A673 (cell line): ENCODE data around the gene TMEM208. TPM values are rescaled to one million over a fixed set of nuclear protein-coding genes. Genes with fewer than 3 reads are reported as not detected.
A peak's percentile ranks its signal among the peaks of the same experiment; 100 is the strongest.

ENCODE experiments used
- BruUV-seq: library from RNA; stranded (reverse); fragments of 400-500 nt; replicated peaks from 2 replicates; lab custom pipeline; 2021; lab: Mats Ljungman, UMichigan
- CTCF ChIA-PET: fragments of 300-600 bp; sonication (Branson Sonifier 250); formaldehyde crosslinking; loops from one replicate; lab custom pipeline; 2022; ENCODE audit warnings: antibody characterized with exemption; lab: Charles Lee
- POLR2A ChIA-PET: fragments of 300-600 bp; sonication (Branson Sonifier 250); formaldehyde crosslinking; loops from one replicate; lab custom pipeline; 2022; ENCODE audit warnings: antibody characterized with exemption; ENCODE audit not compliant: low non-redundant PET; lab: Charles Lee
- DNase-seq: peaks from one replicate; pipeline ENCODE4 v3.0.0-alpha.2; 2015; ENCODE audit warnings: low spot score
- H3K27ac ChIP-seq: fragments of 200-600 bp; sonication (generic); 2 replicates; pipeline ENCODE4 v1.5.1; 2016; ENCODE audit warnings: mixed run types, low read depth, mild to moderate bottlenecking, mixed read lengths, antibody characterized with exemption, low read length; ENCODE audit not compliant: poor library complexity, severe bottlenecking
- H3K27me3 ChIP-seq: fragments of 200-600 bp; sonication (generic); replicated peaks from 2 replicates; pipeline ENCODE4 v1.6.1; 2017; ENCODE audit warnings: mixed run types, low read depth, mild to moderate bottlenecking, mixed read lengths, antibody characterized with exemption, low read length; ENCODE audit not compliant: insufficient read depth, poor library complexity
- H3K36me3 ChIP-seq: fragments of 200-600 bp; sonication (generic); 2 replicates; pipeline ENCODE4 v1.6.1; 2016; ENCODE audit warnings: mixed run types, mild to moderate bottlenecking, mixed read lengths, antibody characterized with exemption, low read length; ENCODE audit not compliant: insufficient read depth, poor library complexity, severe bottlenecking
- H3K4me1 ChIP-seq: fragments of 200-600 bp; sonication (generic); 2 replicates; pipeline ENCODE4 v1.6.1; 2017; ENCODE audit warnings: mixed run types, mild to moderate bottlenecking, mixed read lengths, antibody characterized with exemption, low read length; ENCODE audit not compliant: insufficient read depth, poor library complexity, severe bottlenecking
- H3K4me3 ChIP-seq: fragments of 200-600 bp; sonication (generic); 2 replicates; pipeline ENCODE4 v1.5.1; 2016; ENCODE audit warnings: low read depth, mixed run types, mild to moderate bottlenecking, mixed read lengths, low read length; ENCODE audit not compliant: poor library complexity, severe bottlenecking
- H3K9me3 ChIP-seq: fragments of 200-600 bp; sonication (generic); 2 replicates; pipeline ENCODE4 v1.6.1; 2016; ENCODE audit warnings: mixed run types, low read depth, mild to moderate bottlenecking, mixed read lengths, antibody characterized with exemption, low read length; ENCODE audit not compliant: poor library complexity, severe bottlenecking
- EZH2 ChIP-seq: fragments of 200-600 bp; sonication (generic); IDR thresholded peaks from 2 replicates; pipeline ENCODE4 v1.6.1; 2017; ENCODE audit warnings: borderline replicate concordance, low read depth, mild to moderate bottlenecking, mixed read lengths, antibody characterized with exemption, low read length; ENCODE audit not compliant: poor library complexity, severe bottlenecking
- intact Hi-C: fragments of 100-400 bp; cut with micrococcal nuclease; formaldehyde crosslinking; loops from one replicate; pipeline ENCODE4 v1.10.0; 2022; ENCODE audit not compliant: unreplicated experiment
- total RNA-seq: library from RNA; stranded (reverse); gene quantifications from 2 replicates; pipeline ENCODE4 v1.2.3, GENCODE V29; 2021
- TF ChIP-seq, protein P1 (sequence below): fragments of 300-800, 200-600 bp; sonication (generic); conservative IDR thresholded peaks from 2 replicates; pipeline ENCODE4 v1.5.1; 2017; ENCODE audit warnings: low read depth, mild to moderate bottlenecking, antibody characterized with exemption, low read length, moderate library complexity, mixed read lengths

Gene TMEM208
- total RNA-seq, 1 experiment from 2014 or later, result 38.2 TPM

DNA sequence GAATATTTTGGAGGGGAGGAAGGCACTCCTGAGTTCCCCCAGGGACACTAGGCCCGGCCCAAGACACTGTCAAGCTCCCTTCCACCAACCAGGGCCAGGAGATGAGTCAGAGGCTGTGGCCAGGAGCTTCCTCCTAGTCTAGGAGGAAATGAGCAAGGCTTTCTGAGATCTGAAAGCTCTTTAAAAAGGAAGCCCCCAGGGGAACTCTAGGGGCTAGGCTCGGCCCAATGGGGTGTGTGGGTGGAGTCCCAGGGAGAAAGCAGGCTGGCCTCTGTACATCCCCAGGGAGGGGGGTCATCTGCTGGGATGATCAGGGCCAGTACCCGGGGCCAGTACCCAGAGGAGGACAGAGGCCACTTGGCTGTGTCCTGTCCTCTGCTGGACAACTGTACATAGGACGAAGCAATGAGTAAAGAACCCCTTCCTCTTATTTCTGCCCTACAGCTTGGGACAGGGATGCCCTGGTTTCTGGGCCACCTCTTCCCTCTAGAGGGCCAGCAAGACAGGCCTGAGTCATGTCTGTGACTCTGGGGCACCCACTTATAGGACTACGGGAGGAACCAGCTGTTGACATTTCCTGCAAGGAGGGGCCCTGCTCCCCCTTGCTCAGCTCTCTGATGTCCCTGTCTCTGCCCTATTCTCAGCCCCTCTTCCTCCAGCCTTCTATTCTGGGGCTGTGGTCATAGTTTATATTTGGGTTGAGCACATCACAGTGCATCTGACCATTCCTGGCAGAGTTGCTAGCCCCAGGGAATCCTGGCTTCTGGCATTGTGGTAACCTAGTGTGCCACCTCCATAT lies 17.7 kb downstream of the TMEM208 start:
- Histone ChIP-seq H3K4me1 (peaks cover 67% of the 10 kb centered on the region), H3K36me3 (no peaks in the 10 kb centered on the region), H3K27ac (peak overlapping the region; percentile 79), H3K4me3 (no peak overlapping the region), H3K27me3 (no peaks in the 10 kb centered on the region), H3K9me3 (no peaks in the 10 kb centered on the region)
- DNase-seq, result peak; percentile 95
- CTCF ChIA-PET, result interaction anchor here (0.5 to 1.1 kb wide), 4 partner anchors 44 to 287 kb away, joined by 3 to 8 read pairs (median 6); no protein-coding TSS in a partner anchor
- intact Hi-C loops, result no loop called here
- no TSS peak for BruUV-seq
- POLR2A ChIA-PET, result interaction anchor here (0.6 kb wide), 1 partner anchor 266 kb away, joined by 4 read pairs; no protein-coding TSS in a partner anchor
- no peak for TF ChIP-seq EZH2
- TF ChIP-seq, protein P1, sequence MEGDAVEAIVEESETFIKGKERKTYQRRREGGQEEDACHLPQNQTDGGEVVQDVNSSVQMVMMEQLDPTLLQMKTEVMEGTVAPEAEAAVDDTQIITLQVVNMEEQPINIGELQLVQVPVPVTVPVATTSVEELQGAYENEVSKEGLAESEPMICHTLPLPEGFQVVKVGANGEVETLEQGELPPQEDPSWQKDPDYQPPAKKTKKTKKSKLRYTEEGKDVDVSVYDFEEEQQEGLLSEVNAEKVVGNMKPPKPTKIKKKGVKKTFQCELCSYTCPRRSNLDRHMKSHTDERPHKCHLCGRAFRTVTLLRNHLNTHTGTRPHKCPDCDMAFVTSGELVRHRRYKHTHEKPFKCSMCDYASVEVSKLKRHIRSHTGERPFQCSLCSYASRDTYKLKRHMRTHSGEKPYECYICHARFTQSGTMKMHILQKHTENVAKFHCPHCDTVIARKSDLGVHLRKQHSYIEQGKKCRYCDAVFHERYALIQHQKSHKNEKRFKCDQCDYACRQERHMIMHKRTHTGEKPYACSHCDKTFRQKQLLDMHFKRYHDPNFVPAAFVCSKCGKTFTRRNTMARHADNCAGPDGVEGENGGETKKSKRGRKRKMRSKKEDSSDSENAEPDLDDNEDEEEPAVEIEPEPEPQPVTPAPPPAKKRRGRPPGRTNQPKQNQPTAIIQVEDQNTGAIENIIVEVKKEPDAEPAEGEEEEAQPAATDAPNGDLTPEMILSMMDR, result no peak

GRCh38 chr16:67245186-67245585 lies 18.3 kb downstream of the TMEM208 start:
- Histone ChIP-seq H3K27me3 (no peaks in the 10 kb centered on the region), H3K4me3 (no peak overlapping the region), H3K27ac (peak overlapping the region; percentile 79), H3K36me3 (no peaks in the 10 kb centered on the region), H3K4me1 (peaks cover 73% of the 10 kb centered on the region), H3K9me3 (no peaks in the 10 kb centered on the region)
- BruUV-seq, result TSS peak; percentile 21
- ChIA-PET POLR2A (no interaction called here), CTCF (interaction anchor here (1.1 kb wide), 1 partner anchor 60 kb away, joined by 3 read pairs; no protein-coding TSS in a partner anchor)
- intact Hi-C loops, result no loop called here
- TF ChIP-seq, protein P1, result no peak
- TF ChIP-seq EZH2, result no peak
- no peak for DNase-seq

- H3K27me3 ChIP-seq, result no peaks in the 10 kb centered on the region
- peak overlapping the region; percentile 79 for H3K27ac ChIP-seq
- no peaks in the 10 kb centered on the region for H3K36me3 ChIP-seq
- POLR2A ChIA-PET, result no interaction called here
- intact Hi-C loops, result no loop called here
- peaks cover 72% of the 10 kb centered on the region for H3K4me1 ChIP-seq
- H3K4me3 ChIP-seq, result peak overlapping the region; percentile 90
- BruUV-seq, result no TSS peak
- CTCF ChIA-PET, result interaction anchor here (0.5 kb wide), 1 partner anchor 93 kb away, joined by 3 read pairs; no protein-coding TSS in a partner anchor
- no peaks in the 10 kb centered on the region for H3K9me3 ChIP-seq
- DNase-seq, result peak; percentile 62
- no peak for TF ChIP-seq EZH2
These were observed 18.7 kb downstream of the TMEM208 start for GRCh38 chr16:67245674-67246080.
